Gastrocnemius medialis (tissue), 4 donors: Measurements from ENCODE around the gene STAP2. TPM values are rescaled to one million over a fixed set of nuclear protein-coding genes. Genes with fewer than 3 reads are reported as not detected.
"Not testable (repeated sequence)": the region's sequence is repeated elsewhere in the genome, so short reads cannot be mapped to it uniquely, and the experiment has no call there.

Experiments used
- ATAC-seq, 2 donors: fragments of 150-250 bp; one replicate each; pipeline ENCODE4 v1.9.1; 2016
- DNase-seq, 2 donors: peaks; one replicate each; pipeline ENCODE4 v3.0.0-alpha.2; 2019
- H3K27ac ChIP-seq, 4 donors: fragments of 200-600 bp; sonication (generic); 1 replicate in 1 of 4; 2 replicates in 3 of 4; pipeline ENCODE4 v1.5.1; 2016 to 2018; ENCODE audit warnings: mild to moderate bottlenecking in 2 of 4, moderate library complexity in 1 of 4
- H3K27me3 ChIP-seq, 3 donors: fragments of 200-600 bp; sonication (generic) in 2 of 3; 1 replicate in 1 of 3; 2 replicates in 2 of 3; pipeline versions ENCODE4 v1.5.1 to v1.6.0; 2016 to 2019; ENCODE audit warnings: mild to moderate bottlenecking in 1 of 3, moderate library complexity in 1 of 3
- H3K36me3 ChIP-seq, 2 donors: fragments of 200-600 bp; sonication (generic) in 1 of 2; one replicate each; pipeline ENCODE4 v1.5.1; 2017 to 2018
- H3K4me1 ChIP-seq, 2 donors: fragments of 200-600 bp; sonication (generic) in 1 of 2; one replicate each; pipeline ENCODE4 v1.5.1; 2016 to 2017; ENCODE audit warnings: mild to moderate bottlenecking in 2 of 2
- H3K4me3 ChIP-seq, 4 donors: fragments of 200-600 bp; sonication (generic) in 3 of 4; 1 replicate in 1 of 4; 2 replicates in 3 of 4; pipeline ENCODE4 v1.5.1; 2016 to 2019; ENCODE audit warnings: mild to moderate bottlenecking in 2 of 4
- H3K9me3 ChIP-seq, 3 donors: fragments of 200-600 bp; sonication (generic) in 2 of 3; 1 replicate in 1 of 3; 2 replicates in 2 of 3; pipeline ENCODE4 v1.5.1; 2016 to 2019
- CTCF ChIP-seq, 5 experiments: fragments of 450-650 bp in 3 of 5; fragments of 200-600 bp in 2 of 5; sonication (generic) in 2 of 5; IDR thresholded peaks in 4 of 5; conservative IDR thresholded peaks in 1 of 5; 1 replicate in 4 of 5; 2 replicates in 1 of 5; pipeline ENCODE4 v1.5.1; 2016 to 2019; ENCODE audit warnings: antibody characterized with exemption in 5 of 5, mild to moderate bottlenecking in 3 of 5, moderate library complexity in 3 of 5
- POLR2A ChIP-seq, 2 donors: fragments of 450-650 bp; IDR thresholded peaks; one replicate each; pipeline ENCODE4 v1.6.1; 2017; ENCODE audit warnings: antibody characterized with exemption in 2 of 2, mild to moderate bottlenecking in 2 of 2, moderate library complexity in 2 of 2
- in situ Hi-C, 4 donors: fragments of 200-750 bp; cut with MboI; loops; one replicate each; pipeline versions ENCODE4 v1.15.0 to v1.8.0; 2017; ENCODE audit warnings: low sequenced_read_pairs in 4 of 4
- intact Hi-C: fragments of 100-400 bp; cut with DNase I; formaldehyde crosslinking; loops from one replicate; pipeline ENCODE4 v1.15.1; 2023; ENCODE audit warnings: low total_unique reads
- total RNA-seq, 4 donors: library from RNA; depleted of rRNA; stranded (reverse); fragments of >200 nt; gene quantifications; one replicate each; pipeline versions ENCODE4 v1.1.0 to v1.2.3, GENCODE V29; 2016

The STAP2 gene
- total RNA-seq, 4 donors from 2014 or later = 0.94 to 2.1 (median 1.3) TPM; not detected in 1

GRCh38 chr19:4342314-4342614 is 3.6 kb upstream of the STAP2 start:
- intact Hi-C loops = loop anchor here (1.0 to 10.0 kb wide), 7 partner anchors 14 to 1449 kb away; partner anchors contain the start of genes DUS3L, EEF2, SH3GL1 and UBXN6
- TF ChIP-seq CTCF (IDR thresholded peaks at IDR 0.05 in 4 of 5, conservative IDR thresholded peaks at IDR 0.05 in 1 of 5) (no peak), POLR2A (IDR thresholded peaks at IDR 0.05) (no peak)
- Histone ChIP-seq H3K9me3 (no peaks in the 10 kb centered on the region), H3K4me3 (peak overlapping the region; percentile 64 to 78 (median 68)), H3K36me3 (no peaks in the 10 kb centered on the region), H3K27ac (peak overlapping the region; percentile 88 to 96 (median 94)), H3K27me3 (no peaks in the 10 kb centered on the region), H3K4me1 (peaks cover 10 to 20% of the 10 kb centered on the region in 2 donors)
- in situ Hi-C loops = no loop called here
- DNase-seq (no peak), ATAC-seq (peak in 1 of 2 donors; percentile 15)

DNA sequence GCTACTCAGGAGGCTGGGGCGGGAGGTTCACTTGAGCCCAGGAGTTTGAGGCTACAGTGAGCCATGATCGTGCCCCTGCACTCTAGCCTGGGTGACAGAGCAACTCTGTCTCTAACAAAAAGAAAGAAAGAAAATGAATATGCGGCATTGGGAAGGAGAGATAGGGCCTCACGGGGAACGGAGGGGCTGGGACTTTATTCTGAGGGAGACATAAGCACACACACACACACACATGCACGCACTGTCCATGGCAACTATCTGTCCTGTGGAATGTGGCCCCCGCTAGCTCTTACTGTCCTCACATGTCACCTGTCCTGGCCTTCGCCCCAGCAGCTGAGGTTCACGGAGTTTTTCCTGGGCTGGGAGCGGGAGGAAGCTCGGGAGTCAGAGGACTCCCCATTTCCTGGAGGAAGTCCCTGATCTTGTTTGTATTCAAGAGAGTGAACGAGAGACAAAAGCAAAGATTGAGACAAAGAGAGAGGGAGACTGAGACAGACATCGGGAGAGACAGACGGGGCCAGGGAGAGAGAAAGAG is 654 bp downstream of the STAP2 start:
- Histone ChIP-seq H3K27ac (peak overlapping the region in 3 of 4 donors; percentile 39 to 63 (median 40)), H3K9me3 (no peaks in the 10 kb centered on the region), H3K27me3 (no peaks in the 10 kb centered on the region), H3K36me3 (no peaks in the 10 kb centered on the region), H3K4me3 (peak overlapping the region; percentile 44 to 53 (median 50)), H3K4me1 (peaks cover 3 to 9% of the 10 kb centered on the region in 2 donors)
- ATAC-seq = no peak
- in situ Hi-C loops = no loop called here
- intact Hi-C loops = no loop called here
- DNase-seq = no peak
- TF ChIP-seq CTCF (IDR thresholded peaks at IDR 0.05 in 4 of 5, conservative IDR thresholded peaks at IDR 0.05 in 1 of 5) (no peak), POLR2A (IDR thresholded peaks at IDR 0.05) (no peak)

DNA sequence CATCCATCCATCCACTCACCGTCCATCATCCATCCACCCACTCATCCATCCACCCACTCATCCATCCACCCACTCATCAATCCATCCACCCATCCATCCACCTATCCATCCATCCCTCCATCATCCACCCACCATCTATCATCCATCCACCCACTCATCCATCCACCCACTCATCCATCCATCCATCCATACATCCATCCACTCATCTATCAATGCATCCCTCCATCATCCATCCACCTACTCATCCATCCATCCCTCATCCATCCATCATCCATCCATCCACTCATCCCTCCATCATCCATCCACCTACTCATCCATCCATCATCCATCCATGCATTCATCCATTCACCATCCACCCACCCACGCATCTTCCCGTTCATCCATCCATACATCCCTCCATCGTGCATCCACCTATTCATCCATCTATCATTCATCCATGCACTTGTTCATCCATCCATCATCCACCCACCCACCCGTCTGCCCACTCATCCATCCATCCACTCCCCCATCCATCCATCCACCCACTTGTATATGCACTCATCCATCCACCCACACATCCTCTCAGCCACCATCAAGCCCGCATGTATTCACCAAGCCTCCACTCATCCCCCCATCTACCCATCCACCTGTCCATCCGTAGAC is 3.6 kb downstream of the STAP2 start:
- in situ Hi-C loops (no loop called here), intact Hi-C loops (no loop called here)
- ATAC-seq (no peak), DNase-seq (no peak)
- H3K4me1 ChIP-seq = peaks cover 0 to 4% of the 10 kb centered on the region in 2 donors
- no peaks in the 10 kb centered on the region for H3K9me3 ChIP-seq
- H3K27ac ChIP-seq = no peak overlapping the region
- TF ChIP-seq POLR2A (IDR thresholded peaks at IDR 0.05) (no peak), CTCF (IDR thresholded peaks at IDR 0.05 in 4 of 5, conservative IDR thresholded peaks at IDR 0.05 in 1 of 5) (no peak)
- no peak overlapping the region for H3K4me3 ChIP-seq
- H3K27me3 ChIP-seq = no peaks in the 10 kb centered on the region
- H3K36me3 ChIP-seq = no peaks in the 10 kb centered on the region

GRCh38 chr19:4329858-4330257 is 8.8 kb downstream of the STAP2 start:
- DNase-seq (no peak), ATAC-seq (no peak)
- in situ Hi-C loops = no loop called here
- Histone ChIP-seq H3K27ac (no peak overlapping the region), H3K4me1 (peaks cover 0 to 13% of the 10 kb centered on the region in 2 donors), H3K27me3 (peaks cover 11 to 17% (median 16%) of the 10 kb centered on the region in 3 donors), H3K9me3 (no peaks in the 10 kb centered on the region), H3K4me3 (no peak overlapping the region), H3K36me3 (no peaks in the 10 kb centered on the region)
- TF ChIP-seq POLR2A (IDR thresholded peaks at IDR 0.05) (no peak), CTCF (IDR thresholded peaks at IDR 0.05 in 4 of 5, conservative IDR thresholded peaks at IDR 0.05 in 1 of 5) (no peak)
- intact Hi-C loops = no loop called here

GRCh38 chr19:4328991-4329681 is 9.5 kb downstream of the STAP2 start:
- in situ Hi-C loops, ATAC-seq, DNase-seq, H3K36me3 ChIP-seq, H3K9me3 ChIP-seq: not testable (repeated sequence)
- intact Hi-C loops = loop anchor here (1.0 kb wide), 1 partner anchor 13 kb away; no protein-coding TSS in a partner anchor
- peaks cover 11 to 17% (median 16%) of the 10 kb centered on the region in 3 donors for H3K27me3 ChIP-seq
- peak overlapping the region in 3 of 4 donors; percentile 34 to 54 (median 51) for H3K4me3 ChIP-seq
- H3K27ac ChIP-seq = peak overlapping the region in 2 of 4 donors; percentile 22 to 54
- peaks cover 0 to 13% of the 10 kb centered on the region in 2 donors for H3K4me1 ChIP-seq
